Superior temporal gyrus (tissue), 1 donor: ENCODE results near the gene JAKMIP3.

Experiments used
- DNase-seq: peaks from one replicate; pipeline ENCODE4 v3.0.0-alpha.2; 2016; ENCODE audit errors: extremely low spot score

JAKMIP3 gene

DNA sequence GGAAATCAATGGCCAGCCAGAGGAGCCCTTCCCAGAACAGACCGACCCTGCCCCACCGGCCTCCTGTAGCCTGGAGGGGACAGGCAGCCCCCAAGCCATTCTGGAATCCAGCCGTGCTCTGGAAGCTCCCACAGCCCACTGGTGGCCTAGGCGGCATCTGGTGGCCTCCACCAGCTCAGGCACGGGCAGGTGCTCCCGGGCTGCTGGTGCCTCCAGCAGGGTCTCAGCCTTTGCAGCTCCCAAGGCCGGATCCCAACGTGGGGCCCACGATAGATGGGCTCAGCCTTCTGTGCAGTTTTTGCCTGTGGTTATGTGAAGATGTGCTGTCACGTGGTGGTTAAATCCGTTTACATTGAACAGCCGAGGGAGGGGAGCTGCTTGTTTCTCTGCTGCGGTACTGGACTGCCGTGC lies 44.4 kb downstream of the JAKMIP3 start:
- peak; percentile 43 for DNase-seq

- DNase-seq: no peak
Observed at GRCh38 chr10:132110713-132111112, 45.0 kb downstream of the JAKMIP3 start.

DNA sequence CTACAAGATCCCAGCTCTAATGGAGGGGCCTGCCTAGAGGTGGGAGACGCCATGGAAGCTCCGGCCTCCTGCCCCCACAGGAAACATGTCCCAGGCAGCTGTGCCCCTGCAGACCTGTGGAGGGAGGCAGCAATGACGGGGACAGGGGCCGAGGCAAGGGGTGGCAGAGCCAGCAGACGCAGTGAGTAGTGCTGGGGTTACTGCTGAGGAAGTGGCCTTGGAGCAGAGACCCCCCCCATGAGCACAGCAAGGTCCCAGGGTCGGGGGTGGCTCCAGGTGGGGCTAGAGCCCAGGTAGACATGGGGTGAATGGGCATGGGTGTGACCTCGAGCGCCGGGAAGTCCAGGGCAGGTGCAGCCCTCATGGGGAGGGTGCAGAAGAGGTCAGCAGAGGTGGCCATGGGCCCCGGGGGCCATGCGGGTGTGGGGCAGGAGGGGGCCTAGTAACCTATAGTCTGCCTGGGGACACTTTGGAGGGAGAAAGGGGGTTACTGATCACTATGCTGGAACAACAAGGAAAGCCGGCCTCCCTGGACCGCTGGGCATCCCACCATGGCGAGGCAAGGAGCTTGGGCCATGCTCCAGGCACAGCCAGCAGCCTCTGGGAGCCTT lies 45.5 kb downstream of the JAKMIP3 start:
- DNase-seq: no peak

- no peak for DNase-seq
Observed at GRCh38 chr10:132111871-132112341, 46.2 kb downstream of the JAKMIP3 start.

DNA sequence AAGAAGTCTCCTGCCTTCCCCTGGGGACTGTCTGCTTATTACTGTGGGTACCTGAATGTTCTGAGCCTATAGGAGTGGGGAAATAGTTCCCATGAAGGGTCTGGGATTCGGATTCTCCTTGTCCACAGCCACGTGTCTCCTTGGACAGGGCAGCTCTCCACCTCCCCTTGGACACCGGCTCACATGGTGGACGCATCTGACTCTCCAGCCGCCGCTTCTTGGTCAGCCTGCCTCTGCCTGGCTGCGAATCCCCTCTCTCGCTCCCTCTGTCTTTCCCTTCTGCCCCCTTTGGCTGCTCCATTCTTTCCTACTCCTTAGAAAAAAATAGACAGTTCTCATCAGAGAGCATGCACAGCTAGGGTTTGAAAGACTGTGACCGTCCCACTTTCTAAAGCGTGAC lies 46.9 kb downstream of the JAKMIP3 start:
- DNase-seq: no peak

DNA sequence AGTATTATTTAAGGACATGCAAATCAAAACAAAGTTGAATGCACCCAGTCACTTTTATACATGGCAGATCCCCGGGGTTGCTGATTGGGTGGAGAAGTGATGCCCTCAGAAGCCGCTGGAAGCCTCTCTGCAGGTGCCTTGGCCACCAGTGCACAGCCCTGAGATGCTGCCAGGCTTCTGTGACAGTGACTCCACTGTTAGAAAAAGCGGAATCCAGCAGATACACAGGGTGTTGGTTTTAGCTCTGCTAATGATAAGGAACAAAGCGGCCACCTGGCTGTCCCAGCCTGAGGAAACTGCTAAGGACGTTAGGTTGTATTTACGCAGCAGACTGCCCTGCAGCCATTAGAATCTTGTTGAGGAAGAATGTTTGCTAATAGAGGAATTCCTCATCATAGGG lies 47.5 kb downstream of the JAKMIP3 start:
- DNase-seq: peak; percentile 75

- DNase-seq: peak; percentile 45
Observed at GRCh38 chr10:132113766-132114365, 48.1 kb downstream of the JAKMIP3 start.

DNA sequence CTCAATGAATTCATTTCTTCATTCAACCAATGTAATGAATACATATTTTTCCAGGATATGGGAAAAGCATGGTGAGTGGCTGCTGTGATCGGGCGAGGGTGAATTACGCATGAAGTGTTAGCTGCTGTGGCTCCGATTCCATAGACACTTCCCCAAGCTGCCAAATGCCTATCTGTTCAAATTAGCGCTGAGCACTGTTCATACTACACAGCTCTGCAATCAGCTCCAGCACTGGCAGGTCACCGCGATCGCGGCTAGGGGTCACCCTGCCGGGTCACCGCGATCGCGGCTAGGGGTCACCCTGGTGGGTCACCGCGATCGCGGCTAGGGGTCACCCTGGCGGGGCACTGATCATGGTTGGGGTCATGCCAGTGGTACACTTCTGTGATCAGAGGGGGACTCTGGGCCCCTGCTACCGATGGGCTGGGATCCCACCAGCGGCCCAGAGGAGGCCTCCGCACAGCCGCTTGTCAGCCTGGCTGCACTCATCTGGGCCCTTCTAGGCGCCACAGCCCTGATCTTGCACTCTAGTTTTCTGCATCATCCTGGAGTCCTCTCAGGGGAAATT lies 49.3 kb downstream of the JAKMIP3 start:
- DNase-seq: no peak
